Esophagus squamous epithelium (tissue), 5 donors: ENCODE measurements around the gene COL1A1. TPM values are rescaled to one million over a fixed set of nuclear protein-coding genes. Genes with fewer than 3 reads are reported as not detected.

ENCODE experiments used
- DNase-seq: peaks from one replicate; lab custom pipeline; 2025; lab: John Stamatoyannopoulos, UW
- H3K27ac ChIP-seq, 4 donors: fragments of 200-600 bp; sonication (generic); one replicate each; pipeline ENCODE4 v1.5.1; 2016 to 2019; ENCODE audit warnings: mild to moderate bottlenecking in 1 of 4
- H3K27me3 ChIP-seq, 4 donors: fragments of 200-600 bp; sonication (generic); 1 replicate in 3 of 4; 2 replicates in 1 of 4; pipeline versions ENCODE4 v1.5.1 to v1.6.0; 2017 to 2021; ENCODE audit warnings: antibody characterized with exemption in 1 of 4
- H3K36me3 ChIP-seq, 3 donors: fragments of 200-600 bp; sonication (generic); one replicate each; pipeline ENCODE4 v1.5.1; 2016 to 2019
- H3K4me1 ChIP-seq, 3 donors: fragments of 200-600 bp; sonication (generic); one replicate each; pipeline ENCODE4 v1.5.1; 2017 to 2019
- H3K4me3 ChIP-seq, 4 donors: fragments of 200-600 bp; sonication (generic); 1 replicate in 3 of 4; 2 replicates in 1 of 4; pipeline ENCODE4 v1.5.1; 2016 to 2019; ENCODE audit warnings: mild to moderate bottlenecking in 2 of 4, moderate library complexity in 1 of 4
- H3K9me3 ChIP-seq, 3 donors: fragments of 200-600 bp; sonication (generic); one replicate each; pipeline ENCODE4 v1.5.1; 2016 to 2019
- CTCF ChIP-seq, 6 experiments: fragments of 450-650 bp in 4 of 6; fragments of 200-600 bp in 2 of 6; sonication (generic) in 2 of 6; IDR thresholded peaks; one replicate each; pipeline ENCODE4 v1.5.1; 2016 to 2019; ENCODE audit warnings: antibody characterized with exemption in 6 of 6, mild to moderate bottlenecking in 4 of 6, moderate library complexity in 4 of 6
- POLR2A ChIP-seq, 4 donors: fragments of 450-650 bp; IDR thresholded peaks; one replicate each; pipeline ENCODE4 v1.6.1; 2017; ENCODE audit warnings: antibody characterized with exemption in 4 of 4, mild to moderate bottlenecking in 4 of 4, moderate library complexity in 3 of 4
- WGBS, 2 donors: methylation state at CpG; one replicate each; pipeline ENCODE4 v1.1.5; 2018; 5-methylcytosine and 5-hydroxymethylcytosine counted together
- intact Hi-C: fragments of 100-400 bp; cut with DNase I; formaldehyde crosslinking; loops from one replicate; pipeline ENCODE4 v1.15.0; 2022
- total RNA-seq, 4 donors: library from RNA; depleted of rRNA; stranded (reverse); fragments of >200 nt; gene quantifications; one replicate each; pipeline ENCODE4 v1.1.0, GENCODE V29; 2016
- donor health status: DM: yes; HTN: yes; CAD: no.

Gene COL1A1
- total RNA-seq, 4 donors from 2014 or later, result 12.4 to 20.8 (median 19.7) TPM

- H3K4me3 ChIP-seq, result peak overlapping the region; percentile 26 to 74 (median 54)
- 0 to 2% methylated on average over 24 to 38 of the region's 55 CpGs for WGBS, 2 donors
- no peak for DNase-seq
- no peaks in the 10 kb centered on the region for H3K9me3 ChIP-seq
- TF ChIP-seq POLR2A (IDR thresholded peaks at IDR 0.05) (no peak), CTCF (IDR thresholded peaks at IDR 0.05) (peak; percentile 96 to 100 (median 100))
- H3K27me3 ChIP-seq, result peaks cover 0 to 67% (median 0%) of the 10 kb centered on the region in 4 donors
- peak overlapping the region; percentile 71 to 91 (median 82) for H3K27ac ChIP-seq
- intact Hi-C loops, result loop anchor here (5.0 kb wide), 2 partner anchors 72 to 97 kb away; partner anchors contain the start of gene TMEM92
- H3K4me1 ChIP-seq, result peaks cover 24 to 98% (median 26%) of the 10 kb centered on the region in 3 donors
- H3K36me3 ChIP-seq, result peaks cover 0 to 23% (median 0%) of the 10 kb centered on the region in 3 donors
These were observed 765 bp downstream of the COL1A1 start for GRCh38 chr17:50200457-50201275.

- peaks cover 0 to 60% (median 0%) of the 10 kb centered on the region in 4 donors for H3K27me3 ChIP-seq
- peaks cover 0 to 30% (median 0%) of the 10 kb centered on the region in 3 donors for H3K36me3 ChIP-seq
- TF ChIP-seq POLR2A (IDR thresholded peaks at IDR 0.05), result peak in 1 of 4 donors; percentile 24
- peak in 1 of 6 experiments; percentile 3 for TF ChIP-seq CTCF (IDR thresholded peaks at IDR 0.05)
- peak overlapping the region; percentile 71 to 91 (median 82) for H3K27ac ChIP-seq
- H3K9me3 ChIP-seq, result no peaks in the 10 kb centered on the region
- intact Hi-C loops, result loop anchor here (5.0 kb wide), 2 partner anchors 72 to 97 kb away; partner anchors contain the start of gene TMEM92
- 1 to 3% methylated on average over 24 to 26 of the region's 36 CpGs for WGBS, 2 donors
- DNase-seq, result peak; percentile 41
- peak overlapping the region; percentile 26 to 74 (median 54) for H3K4me3 ChIP-seq
- peaks cover 24 to 98% (median 26%) of the 10 kb centered on the region in 3 donors for H3K4me1 ChIP-seq
These were observed 1.5 kb downstream of the COL1A1 start for GRCh38 chr17:50199803-50200456.

- Histone ChIP-seq H3K27ac (peak overlapping the region; percentile 71 to 91 (median 82)), H3K9me3 (no peaks in the 10 kb centered on the region), H3K27me3 (peaks cover 0 to 54% (median 0%) of the 10 kb centered on the region in 4 donors), H3K4me3 (peak overlapping the region; percentile 26 to 74 (median 54)), H3K4me1 (peaks cover 24 to 93% (median 26%) of the 10 kb centered on the region in 3 donors), H3K36me3 (peaks cover 0 to 36% (median 0%) of the 10 kb centered on the region in 3 donors)
- intact Hi-C loops, result no loop called here
- WGBS, 2 donors, result 13 to 29% methylated on average over 6 to 11 of the region's 41 CpGs
- no peak for DNase-seq
- no peak for TF ChIP-seq CTCF (IDR thresholded peaks at IDR 0.05)
- no peak for TF ChIP-seq POLR2A (IDR thresholded peaks at IDR 0.05)
These were observed 2.1 kb downstream of the COL1A1 start for GRCh38 chr17:50199211-50199802.

GRCh38 chr17:50198026-50198669 lies 3.3 kb downstream of the COL1A1 start:
- peaks cover 20 to 81% (median 26%) of the 10 kb centered on the region in 3 donors for H3K4me1 ChIP-seq
- H3K27ac ChIP-seq, result peak overlapping the region in 3 of 4 donors; percentile 75 to 91 (median 89)

More at GRCh38 chr17:50198026-50198669, 3.3 kb downstream of the COL1A1 start:
- peaks cover 0 to 48% (median under 1%) of the 10 kb centered on the region in 3 donors for H3K36me3 ChIP-seq
- DNase-seq, result no peak
- H3K4me3 ChIP-seq, result no peak overlapping the region
- peaks cover 0 to 42% (median 0%) of the 10 kb centered on the region in 4 donors for H3K27me3 ChIP-seq
- intact Hi-C loops, result no loop called here
- no peak for TF ChIP-seq POLR2A (IDR thresholded peaks at IDR 0.05)
- TF ChIP-seq CTCF (IDR thresholded peaks at IDR 0.05), result peak in 5 of 6 experiments; percentile 69 to 80 (median 70)
- WGBS, 2 donors, result 9 to 12% methylated on average over 7 of the region's 7 CpGs
- no peaks in the 10 kb centered on the region for H3K9me3 ChIP-seq
